HepG2 (cell line): ENCODE results near the gene BZW1. TPM values are rescaled to one million over a fixed set of nuclear protein-coding genes. Genes with fewer than 3 reads are reported as not detected.

Source experiments
- ATF3 ChIP-seq: sonication (generic); formaldehyde crosslinking; IDR thresholded peaks from 2 replicates; pipeline ENCODE4 v1.4.0; 2020; ENCODE audit warnings: missing genetic modification reagents
- ATRX ChIP-seq: sonication (generic); formaldehyde crosslinking; IDR thresholded peaks from 2 replicates; pipeline ENCODE4 v1.4.0; 2020; ENCODE audit warnings: missing genetic modification reagents, borderline replicate concordance
- CENPX ChIP-seq: sonication (generic); formaldehyde crosslinking; IDR thresholded peaks from 2 replicates; pipeline ENCODE4 v1.9.0; 2021; ENCODE audit warnings: mild to moderate bottlenecking, missing genetic modification reagents, moderate library complexity
- CSRNP2 ChIP-seq: sonication (generic); formaldehyde crosslinking; conservative IDR thresholded peaks from 2 replicates; pipeline ENCODE4 v1.8.0; 2022; ENCODE audit warnings: low read depth, missing genetic modification reagents
- DBP ChIP-seq: sonication (generic); formaldehyde crosslinking; IDR thresholded peaks from 2 replicates; pipeline ENCODE4 v1.4.0; 2020; ENCODE audit warnings: missing genetic modification reagents; ENCODE audit errors: not compliant biosample characterization
- ESRRA ChIP-seq: sonication (generic); formaldehyde crosslinking; IDR thresholded peaks from 2 replicates; pipeline ENCODE4 v1.5.1; 2020; ENCODE audit warnings: mild to moderate bottlenecking, low read depth, missing genetic modification reagents
- FOXO1 ChIP-seq: sonication (generic); formaldehyde crosslinking; IDR thresholded peaks from 2 replicates; pipeline ENCODE4 v1.4.0; 2020; ENCODE audit warnings: missing genetic modification reagents
- GATA4 ChIP-seq: sonication (generic); IDR thresholded peaks from 2 replicates; pipeline ENCODE4 v1.6.1; 2016; ENCODE audit warnings: antibody characterized with exemption, low read depth, borderline replicate concordance
- GATAD2A ChIP-seq: IDR thresholded peaks from 2 replicates; pipeline ENCODE4 v1.6.1; 2016
- HINFP ChIP-seq: sonication (generic); formaldehyde crosslinking; IDR thresholded peaks from 2 replicates; pipeline ENCODE4 v1.4.0; 2020; ENCODE audit warnings: low read depth, mild to moderate bottlenecking, missing genetic modification reagents
- KLF6 ChIP-seq: IDR thresholded peaks from 2 replicates; pipeline ENCODE4 v1.8.0; 2016; ENCODE audit warnings: missing biosample characterization, missing genetic modification reagents
- MXD3 ChIP-seq: IDR thresholded peaks from 2 replicates; pipeline ENCODE4 v1.6.1; 2016; ENCODE audit warnings: mild to moderate bottlenecking, missing biosample characterization, missing genetic modification reagents
- PHF20 ChIP-seq: sonication (generic); formaldehyde crosslinking; IDR thresholded peaks from 2 replicates; pipeline ENCODE4 v1.5.0; 2020; ENCODE audit warnings: mild to moderate bottlenecking, missing genetic modification reagents
- POGK ChIP-seq: sonication (generic); formaldehyde crosslinking; conservative IDR thresholded peaks from 2 replicates; pipeline ENCODE4 v1.8.0; 2022; ENCODE audit warnings: mild to moderate bottlenecking, moderate library complexity, missing genetic modification reagents
- SIX1 ChIP-seq: sonication (generic); formaldehyde crosslinking; IDR thresholded peaks from 2 replicates; pipeline ENCODE4 v1.4.0; 2020; ENCODE audit warnings: missing genetic modification reagents, borderline replicate concordance
- TBL1XR1 ChIP-seq: fragments of 150-350 bp; IDR thresholded peaks from 2 replicates; pipeline ENCODE4 v1.6.1; 2014; ENCODE audit warnings: borderline replicate concordance, low read length; ENCODE audit not compliant: partially characterized antibody
- YEATS4 ChIP-seq: sonication (generic); formaldehyde crosslinking; IDR thresholded peaks from 2 replicates; pipeline ENCODE4 v1.4.0; 2020; ENCODE audit warnings: missing genetic modification reagents, borderline replicate concordance
- ZFYVE20 ChIP-seq: sonication (generic); formaldehyde crosslinking; IDR thresholded peaks from 2 replicates; pipeline ENCODE4 v1.8.0; 2023; ENCODE audit warnings: low read depth, mild to moderate bottlenecking, moderate library complexity, missing genetic modification reagents, borderline replicate concordance
- ZNF580 ChIP-seq: IDR thresholded peaks from 2 replicates; pipeline ENCODE4 v1.6.1; 2016; ENCODE audit warnings: low read depth, borderline replicate concordance
- ZSCAN20 ChIP-seq: sonication (generic); formaldehyde crosslinking; IDR thresholded peaks from 2 replicates; pipeline ENCODE4 v1.4.0; 2020; ENCODE audit warnings: missing genetic modification reagents, mild to moderate bottlenecking, borderline replicate concordance
- ZSCAN22 ChIP-seq: sonication (generic); formaldehyde crosslinking; IDR thresholded peaks from 2 replicates; pipeline ENCODE4 v1.4.0; 2020; ENCODE audit warnings: mild to moderate bottlenecking, missing genetic modification reagents
- polyA plus RNA-seq, 8 experiments: library from polyadenylated mRNA; depleted of rRNA in 3 of 8; stranded (reverse) in 7 of 8; unstranded in 1 of 8; fragments of >200 nt; fragmentation: Illumina TruSeq in 4 of 8; extraction: Trizol in 4 of 8; gene quantifications; 2 replicates each; pipeline versions ENCODE4 v1.2.1 to v1.2.3, GENCODE V29; 2011 to 2016; ENCODE audit warnings: low read depth in 4 of 8, missing spikeins in 1 of 8, mixed read lengths in 1 of 8; ENCODE audit not compliant: insufficient read depth in 1 of 8
- total RNA-seq, 5 experiments: library from RNA; depleted of rRNA; stranded (reverse); fragments of >200 nt; fragmentation: Illumina TruSeq; extraction: Trizol; gene quantifications; 2 replicates each; pipeline ENCODE4 v1.2.3, GENCODE V29; 2016; ENCODE audit warnings: low read depth in 1 of 5

The BZW1 gene
- total and polyA plus RNA-seq, 2 of the 13 experiments (the other 11 are each of a cell fraction or from before 2014, with no cell fraction given) = 106 to 384 TPM

GRCh38 chr2:200812122-200813022 is 662 bp downstream of the BZW1 start (continued):
- TF ChIP-seq SIX1 (CRISPR knock-in tag) (peak; percentile 31; the same call in 1 of the 2 replicates), FOXO1 (CRISPR knock-in tag) (peak; percentile 63; the same call in 1 of the 2 replicates), ZSCAN22 (0 out of 2 replicates have a peak, but pooled peaks have one; percentile 61), ZSCAN20 (CRISPR knock-in tag) (peak; percentile 86; the same call in 1 of the 2 replicates), DBP (CRISPR knock-in tag) (no peak), ATRX (CRISPR knock-in tag) (no peak), MXD3 (peak; percentile 72; the same call in 1 of the 2 replicates), GATA4 (no peak), TBL1XR1 (peak; percentile 43), ZNF580 (peak; percentile 22; the same call in 1 of the 2 replicates), GATAD2A (peak; percentile 56), HINFP (CRISPR knock-in tag) (0 out of 2 replicates have a peak, but pooled peaks have one; percentile 45), CSRNP2 (CRISPR knock-in tag) (0 out of 2 replicates have a peak, but pooled peaks have one; percentile 58), YEATS4 (no peak; the same call in 1 of the 2 replicates), ATF3 (CRISPR knock-in tag) (no peak), POGK (CRISPR knock-in tag) (peak; percentile 61; the same call in 1 of the 2 replicates), ESRRA (0 out of 2 replicates have a peak, but pooled peaks have one; percentile 13), KLF6 (CRISPR knock-in tag) (no peak; the same call in none of the 2 replicates), PHF20 (CRISPR knock-in tag) (0 out of 2 replicates have a peak, but pooled peaks have one; percentile 15), CENPX (no peak), ZFYVE20 (CRISPR knock-in tag) (0 out of 2 replicates have a peak, but pooled peaks have one; percentile 53)
